Glutamatergic neuron (in vitro differentiated cells): ENCODE measurements around the gene SLIT1. TPM values are rescaled to one million over a fixed set of nuclear protein-coding genes. Genes with fewer than 3 reads are reported as not detected.

ENCODE experiments used
- DNase-seq: peaks from one replicate; pipeline ENCODE4 v3.0.0; 2022
- H3K27ac Mint-ChIP-seq: one replicate; pipeline ENCODE4 v1.8.0; 2020; ENCODE audit warnings: mild to moderate bottlenecking, mixed read lengths, inconsistent platforms; ENCODE audit not compliant: unreplicated experiment
- H3K27me3 Mint-ChIP-seq: one replicate; pipeline ENCODE4 v1.8.0; 2020; ENCODE audit warnings: mild to moderate bottlenecking, moderate library complexity, mixed read lengths, inconsistent platforms; ENCODE audit not compliant: unreplicated experiment
- H3K36me3 Mint-ChIP-seq: one replicate; pipeline ENCODE4 v1.8.0; 2020; ENCODE audit warnings: mild to moderate bottlenecking, mixed read lengths, inconsistent platforms; ENCODE audit not compliant: unreplicated experiment
- H3K4me1 Mint-ChIP-seq: one replicate; pipeline ENCODE4 v1.8.0; 2020; ENCODE audit warnings: mild to moderate bottlenecking, low read depth, mixed read lengths, inconsistent platforms; ENCODE audit not compliant: unreplicated experiment
- H3K4me3 Mint-ChIP-seq: one replicate; pipeline ENCODE4 v1.8.0; 2020; ENCODE audit warnings: mild to moderate bottlenecking, mixed read lengths, inconsistent platforms; ENCODE audit not compliant: unreplicated experiment
- H3K9me3 Mint-ChIP-seq: one replicate; pipeline ENCODE4 v1.8.0; 2020; ENCODE audit warnings: mild to moderate bottlenecking, moderate library complexity, mixed read lengths, inconsistent platforms; ENCODE audit not compliant: unreplicated experiment
- CTCF ChIP-seq: fragments of 200-600 bp; sonication (generic); IDR thresholded peaks from one replicate; pipeline ENCODE4 v1.5.0; 2021; ENCODE audit not compliant: partially characterized antibody, unreplicated experiment
- total RNA-seq: library from RNA; stranded (reverse); fragmentation: NEBNext Ultra II Directional; extraction: Animal tissue kit (Norgen Biotek cat#: 25700); gene quantifications from one replicate; pipeline ENCODE4 v1.2.1, GENCODE V29; 2021; ENCODE audit not compliant: unreplicated experiment

The SLIT1 gene
- total RNA-seq, 1 donor from 2014 or later, result 11.3 TPM

DNA sequence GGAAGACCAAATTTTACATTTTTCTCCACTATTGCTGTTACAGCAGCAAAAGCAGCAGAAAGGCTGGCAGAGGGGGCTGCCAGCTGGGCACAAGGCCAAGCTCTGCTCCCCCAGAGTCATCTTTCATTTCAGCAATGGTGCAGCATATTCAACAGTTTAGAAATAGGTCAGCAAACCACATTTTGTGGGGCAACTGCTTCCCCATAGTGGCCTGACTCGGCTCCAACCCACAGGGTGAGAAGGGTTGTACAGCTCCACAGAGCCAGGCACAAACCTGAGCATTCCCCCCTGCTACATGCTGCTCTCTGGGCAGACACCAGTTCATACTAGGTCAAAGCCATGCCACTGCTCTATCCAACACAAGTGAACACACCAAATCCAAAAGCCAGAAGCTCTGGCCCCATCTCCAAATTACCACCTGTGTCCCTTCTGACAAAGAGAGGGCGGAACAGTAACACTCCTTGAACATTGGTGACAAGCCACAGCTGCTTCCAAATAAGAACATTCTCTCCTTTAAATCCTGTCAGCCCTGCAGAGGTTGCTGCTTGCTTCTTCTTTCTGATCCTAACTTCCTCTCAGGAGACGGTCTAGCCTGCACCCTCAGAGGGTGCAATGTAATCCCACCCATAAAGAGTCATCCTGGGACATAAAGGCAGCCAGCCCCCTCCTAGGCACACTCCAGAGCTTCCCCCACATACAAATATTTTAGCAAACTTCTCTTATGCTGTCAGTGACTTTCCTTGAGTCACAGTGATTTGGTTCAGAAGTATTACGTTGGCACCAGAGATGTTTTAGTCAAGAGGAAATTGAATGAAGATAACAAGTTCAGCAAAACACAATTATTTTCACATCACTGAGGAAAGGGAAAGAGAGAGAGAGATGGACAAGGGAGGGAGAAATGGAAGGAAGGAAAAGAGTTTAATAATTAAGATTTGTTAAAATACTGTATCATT is 39.0 kb upstream of the SLIT1 start:
- no peak for DNase-seq
- Mint-ChIP-seq H3K36me3 (no peaks in the 10 kb centered on the region), H3K27ac (no peak overlapping the region), H3K27me3 (no peaks in the 10 kb centered on the region), H3K4me3 (no peak overlapping the region), H3K4me1 (peaks cover 16% of the 10 kb centered on the region), H3K9me3 (no peaks in the 10 kb centered on the region)
- no peak for TF ChIP-seq CTCF

DNA sequence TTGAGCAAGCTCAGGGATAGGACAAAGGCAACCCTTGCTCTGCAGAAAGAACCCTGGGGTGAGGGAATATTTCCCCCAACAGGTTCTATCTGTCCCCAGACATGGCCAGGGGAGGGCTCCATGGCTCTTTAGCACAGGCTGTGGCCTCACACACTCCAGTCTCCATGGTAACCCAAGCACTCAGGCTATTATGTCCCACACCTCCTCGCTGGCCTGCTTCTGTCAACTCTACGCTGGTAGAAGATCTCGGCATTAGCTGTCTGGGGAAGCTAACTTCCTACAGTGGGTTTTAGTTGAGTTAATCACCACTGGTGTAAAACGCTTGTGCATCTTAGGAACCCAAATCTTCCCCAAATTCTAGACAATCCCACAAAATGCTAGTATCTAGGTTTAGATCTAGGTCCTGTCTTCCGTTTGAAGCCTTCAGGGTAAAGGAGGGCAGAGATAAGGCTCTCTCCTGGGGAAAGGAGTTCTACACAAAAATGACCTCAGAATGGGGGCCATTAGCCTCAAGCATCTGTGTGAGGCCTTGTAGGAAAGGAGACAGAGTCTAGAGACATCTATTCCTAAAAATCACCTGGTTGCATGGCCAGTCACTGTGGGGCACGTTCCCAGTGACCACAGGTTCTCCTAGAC is 36.7 kb upstream of the SLIT1 start:
- Mint-ChIP-seq H3K9me3 (no peaks in the 10 kb centered on the region), H3K27ac (no peak overlapping the region), H3K27me3 (no peaks in the 10 kb centered on the region), H3K4me3 (peak overlapping the region; percentile 46), H3K36me3 (no peaks in the 10 kb centered on the region), H3K4me1 (peaks cover 9% of the 10 kb centered on the region)
- DNase-seq, result peak; percentile 45
- TF ChIP-seq CTCF, result no peak

DNA sequence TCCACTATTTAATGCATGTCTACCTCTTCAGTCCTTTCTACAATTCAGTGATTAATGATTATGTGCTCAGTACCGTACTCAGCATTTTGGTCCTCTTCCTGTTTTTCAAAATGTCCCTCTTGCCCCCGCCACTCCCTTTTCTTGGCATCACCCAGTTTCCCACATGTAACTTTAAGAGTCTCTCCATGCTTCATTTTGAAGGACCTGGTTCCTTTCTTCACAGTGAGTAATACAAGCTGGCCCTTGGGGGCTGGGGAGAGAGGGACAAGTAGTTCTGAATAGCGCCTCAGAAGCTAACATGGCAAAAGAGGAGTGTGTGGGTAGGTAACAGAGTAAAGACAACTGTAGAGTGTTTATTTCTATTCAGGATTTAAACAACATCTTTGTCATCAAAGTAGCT is 34.6 kb upstream of the SLIT1 start:
- H3K9me3 Mint-ChIP-seq, result no peaks in the 10 kb centered on the region
- H3K4me1 Mint-ChIP-seq, result peaks cover 12% of the 10 kb centered on the region
- H3K36me3 Mint-ChIP-seq, result no peaks in the 10 kb centered on the region
- no peak for TF ChIP-seq CTCF
- no peak overlapping the region for H3K27ac Mint-ChIP-seq
- H3K27me3 Mint-ChIP-seq, result peaks cover 2% of the 10 kb centered on the region
- no peak overlapping the region for H3K4me3 Mint-ChIP-seq
- no peak for DNase-seq

DNA sequence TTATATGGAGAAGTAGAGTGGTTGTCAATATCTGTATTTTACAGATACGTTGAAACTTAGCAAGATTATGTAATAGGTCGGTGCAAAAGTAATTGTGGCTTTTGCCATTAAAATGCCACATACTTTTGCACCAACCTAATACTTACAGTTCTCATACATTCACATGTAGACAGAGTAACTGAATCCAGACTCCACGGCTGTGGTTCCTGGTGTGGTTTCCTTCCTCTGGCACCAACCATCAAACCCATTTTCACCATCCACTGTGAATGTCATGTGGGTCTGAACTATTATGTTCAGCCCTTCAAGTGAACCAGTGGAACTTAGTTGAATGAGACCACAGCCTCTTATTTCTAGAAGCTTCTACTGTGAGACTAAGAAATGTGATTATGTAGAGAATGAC is 31.5 kb upstream of the SLIT1 start:
- peaks cover 5% of the 10 kb centered on the region for H3K4me1 Mint-ChIP-seq
- TF ChIP-seq CTCF, result no peak
- no peaks in the 10 kb centered on the region for H3K9me3 Mint-ChIP-seq
- no peak for DNase-seq
- no peaks in the 10 kb centered on the region for H3K36me3 Mint-ChIP-seq
- H3K27me3 Mint-ChIP-seq, result peaks cover 2% of the 10 kb centered on the region
- H3K27ac Mint-ChIP-seq, result no peak overlapping the region
- H3K4me3 Mint-ChIP-seq, result no peak overlapping the region
